Ecto neural progenitor cell (in vitro differentiated cells): ENCODE results near the gene ARHGAP1.
"Not testable (repeated sequence)": the region's sequence is repeated elsewhere in the genome, so short reads cannot be mapped to it uniquely, and the experiment has no call there.

Source experiments
- DNase-seq: peaks from one replicate; pipeline ENCODE4 v3.0.0-alpha.2; 2018; ENCODE audit warnings: low spot score

ARHGAP1 gene

GRCh38 chr11:46723359-46723680, 22.9 kb upstream of the ARHGAP1 start:
- no peak for DNase-seq

GRCh38 chr11:46722566-46723358, 22.3 kb upstream of the ARHGAP1 start:
- DNase-seq, result no peak

- DNase-seq, result no peak
Observed at GRCh38 chr11:46721286-46721685, 20.9 kb upstream of the ARHGAP1 start.

GRCh38 chr11:46719543-46720218, 19.3 kb upstream of the ARHGAP1 start:
- DNase-seq, result no peak

GRCh38 chr11:46719048-46719542, 18.7 kb upstream of the ARHGAP1 start, which contains the start of gene F2:
Gene F2 (plus strand): TSS chr11:46719213. CDS start chr11:46719236, 23 bp downstream.
- no peak for DNase-seq

GRCh38 chr11:46718155-46719019, 18.0 kb upstream of the ARHGAP1 start:
- DNase-seq, result no peak

GRCh38 chr11:46717825-46718154, 17.4 kb upstream of the ARHGAP1 start:
- DNase-seq, result not testable (repeated sequence)

GRCh38 chr11:46712874-46713576, 12.6 kb upstream of the ARHGAP1 start:
- no peak for DNase-seq

- DNase-seq, result no peak
Observed at GRCh38 chr11:46711303-46711702, 10.9 kb upstream of the ARHGAP1 start.

GRCh38 chr11:46710821-46711269, 10.4 kb upstream of the ARHGAP1 start:
- DNase-seq, result no peak

GRCh38 chr11:46709351-46709750, 8.9 kb upstream of the ARHGAP1 start:
- not testable (repeated sequence) for DNase-seq

- no peak for DNase-seq
Observed at GRCh38 chr11:46706886-46707285, 6.5 kb upstream of the ARHGAP1 start.

GRCh38 chr11:46705070-46705688, 4.8 kb upstream of the ARHGAP1 start:
- DNase-seq, result no peak

GRCh38 chr11:46701078-46701654, 747 bp upstream of the ARHGAP1 start:
- DNase-seq, result no peak

- no peak for DNase-seq
Observed at GRCh38 chr11:46698597-46698996, 1.8 kb downstream of the ARHGAP1 start.

GRCh38 chr11:46697723-46698122, 2.7 kb downstream of the ARHGAP1 start:
- no peak for DNase-seq

- no peak for DNase-seq
Observed at GRCh38 chr11:46697303-46697702, 3.1 kb downstream of the ARHGAP1 start.

- DNase-seq, result no peak
Observed at GRCh38 chr11:46696212-46696558, 4.2 kb downstream of the ARHGAP1 start.

- no peak for DNase-seq
Observed at GRCh38 chr11:46695345-46696211, 4.8 kb downstream of the ARHGAP1 start.

- DNase-seq, result no peak
Observed at GRCh38 chr11:46694607-46695006, 5.8 kb downstream of the ARHGAP1 start.
